H1 (cell line): ENCODE results near the gene ARHGEF12. TPM values are rescaled to one million over a fixed set of nuclear protein-coding genes. Genes with fewer than 3 reads are reported as not detected.

ENCODE experiments used
- CTCF ChIA-PET: fragments of 300-600 bp; sonication (Branson Sonifier 250); formaldehyde crosslinking; loops from one replicate; lab custom pipeline; 2021; ENCODE audit not compliant: partially characterized antibody; lab: Charles Lee
- POLR2A ChIA-PET: fragments of 300-600 bp; sonication (Branson Sonifier 250); formaldehyde crosslinking; loops from one replicate; lab custom pipeline; 2021; ENCODE audit warnings: inconsistent platforms; ENCODE audit not compliant: partially characterized antibody; lab: Charles Lee
- DNase-seq, 2 experiments: peaks; one replicate each; pipeline versions ENCODE4 v3.0.0 to v3.0.0-alpha.2; 2010 to 2022; ENCODE audit warnings: low spot score in 2 of 2, low read depth in 1 of 2, mixed read lengths in 1 of 2
- FAIRE-seq: peaks from 2 replicates; lab custom pipeline; 2011; peaks lifted over from hg19 to GRCh38; lab: Jason Lieb, UNC
- H2AFZ ChIP-seq: 2 replicates; pipeline ENCODE4 v1.8.1; 2012; ENCODE audit warnings: low read length, inconsistent platforms
- H2AK5ac ChIP-seq: 2 replicates; pipeline ENCODE4 v1.6.1; 2013; ENCODE audit warnings: low read depth, low read length
- H2BK120ac ChIP-seq: replicated peaks from 2 replicates; pipeline ENCODE3; 2013; ENCODE audit warnings: low read depth, low read length, inconsistent platforms
- H2BK12ac ChIP-seq: 2 replicates; pipeline ENCODE4 v1.6.1; 2013; ENCODE audit warnings: low read depth, low read length
- H2BK15ac ChIP-seq: 2 replicates; pipeline ENCODE4 v1.6.1; 2013; ENCODE audit warnings: low read length
- H2BK20ac ChIP-seq: 2 replicates; pipeline ENCODE4 v1.6.1; 2013; ENCODE audit warnings: low read length
- H2BK5ac ChIP-seq: 2 replicates; pipeline ENCODE4 v1.6.1; 2013; ENCODE audit warnings: low read depth, low read length
- H3K14ac ChIP-seq: 2 replicates; pipeline ENCODE4 v1.6.1; 2013; ENCODE audit warnings: inconsistent platforms; ENCODE audit not compliant: insufficient read length
- H3K18ac ChIP-seq: 2 replicates; pipeline ENCODE4 v1.6.1; 2013; ENCODE audit warnings: low read length; ENCODE audit errors: extremely low read depth
- H3K23ac ChIP-seq: 2 replicates; pipeline ENCODE4 v1.6.1; 2013; ENCODE audit warnings: inconsistent platforms; ENCODE audit not compliant: insufficient read length
- H3K23me2 ChIP-seq: 2 replicates; pipeline ENCODE4 v1.6.1; 2013; ENCODE audit warnings: low read depth, low read length
- H3K27ac ChIP-seq: 2 replicates; pipeline ENCODE4 v1.6.1; 2011; ENCODE audit warnings: low read depth, low read length, inconsistent platforms
- H3K27me3 ChIP-seq, 4 experiments: replicated peaks in 1 of 4; 1 replicate in 1 of 4; 2 replicates in 3 of 4; pipeline versions ENCODE4 v1.6.1 to v1.8.1; 2011 to 2013; ENCODE audit warnings: low read length in 3 of 4, mild to moderate bottlenecking in 3 of 4, inconsistent platforms in 2 of 4, mixed read lengths in 2 of 4, moderate library complexity in 1 of 4; ENCODE audit not compliant: control insufficient read depth in 3 of 4, insufficient read depth in 3 of 4; ENCODE audit errors: extremely low read depth in 1 of 4
- H3K36me3 ChIP-seq, 4 experiments: 2 replicates each; pipeline versions ENCODE4 v1.6.1 to v1.8.1; 2011 to 2013; ENCODE audit warnings: mild to moderate bottlenecking in 4 of 4, low read length in 3 of 4, moderate library complexity in 2 of 4, control low read depth in 1 of 4, inconsistent platforms in 1 of 4; ENCODE audit not compliant: insufficient read depth in 4 of 4, control insufficient read depth in 2 of 4
- H3K4ac ChIP-seq: replicated peaks from 2 replicates; pipeline ENCODE3; 2013; ENCODE audit warnings: low read length, low read depth, mixed read lengths, inconsistent platforms; ENCODE audit not compliant: insufficient read length
- H3K4me1 ChIP-seq, 4 experiments: replicated peaks in 1 of 4; 1 replicate in 1 of 4; 2 replicates in 3 of 4; pipeline versions ENCODE4 v1.6.1 to v1.8.1; 2011 to 2013; ENCODE audit warnings: low read length in 3 of 4, inconsistent platforms in 2 of 4, mixed read lengths in 1 of 4; ENCODE audit not compliant: insufficient read depth in 4 of 4, control insufficient read depth in 3 of 4
- H3K4me2 ChIP-seq, 2 experiments: 2 replicates each; pipeline versions ENCODE4 v1.6.1 to v1.8.1; 2011 to 2013; ENCODE audit warnings: low read depth in 2 of 2, low read length in 2 of 2, control low read depth in 1 of 2, inconsistent platforms in 1 of 2, mild to moderate bottlenecking in 1 of 2; ENCODE audit not compliant: insufficient read depth in 1 of 2
- H3K4me3 ChIP-seq, 4 experiments: fragments of 200-600, 300-600 bp in 1 of 4; sonication (generic), shearing (Covaris generic), sonication (Bioruptor Twin) in 1 of 4; 2 replicates each; pipeline versions ENCODE4 v1.5.1 to v1.8.1; 2011 to 2016; ENCODE audit warnings: low read length in 4 of 4, low read depth in 3 of 4, control low read depth in 2 of 4, inconsistent platforms in 2 of 4, mild to moderate bottlenecking in 2 of 4, mixed read lengths in 1 of 4, moderate library complexity in 1 of 4; ENCODE audit not compliant: insufficient read depth in 2 of 4; ENCODE audit errors: extremely low read depth in 1 of 4
- H3K56ac ChIP-seq: replicated peaks from 2 replicates; pipeline ENCODE3; 2013; ENCODE audit warnings: low read depth, mild to moderate bottlenecking, mixed read lengths, low read length, inconsistent platforms; ENCODE audit not compliant: insufficient read length
- H3K79me1 ChIP-seq: 2 replicates; pipeline ENCODE4 v1.6.1; 2013; ENCODE audit warnings: low read depth, low read length, control low read depth
- H3K79me2 ChIP-seq, 2 experiments: 2 replicates each; pipeline versions ENCODE4 v1.6.1 to v1.8.1; 2012 to 2013; ENCODE audit warnings: low read length in 2 of 2, mild to moderate bottlenecking in 2 of 2, inconsistent platforms in 1 of 2; ENCODE audit not compliant: insufficient read depth in 2 of 2, control insufficient read depth in 1 of 2
- H3K9ac ChIP-seq, 4 experiments: replicated peaks in 1 of 4; 1 replicate in 1 of 4; 2 replicates in 3 of 4; pipeline versions ENCODE4 v1.6.1 to v1.8.1; 2011 to 2013; ENCODE audit warnings: low read depth in 3 of 4, low read length in 3 of 4, control low read depth in 2 of 4, mild to moderate bottlenecking in 2 of 4, moderate library complexity in 2 of 4, inconsistent platforms in 1 of 4; ENCODE audit errors: extremely low read depth in 1 of 4
- H3K9me3 ChIP-seq, 2 experiments: 2 replicates each; pipeline versions ENCODE4 v1.6.1 to v1.8.1; 2012 to 2013; ENCODE audit warnings: mild to moderate bottlenecking in 2 of 2, moderate library complexity in 2 of 2, control low read depth in 1 of 2, inconsistent platforms in 1 of 2, low read depth in 1 of 2, low read length in 1 of 2, mixed read lengths in 1 of 2; ENCODE audit not compliant: insufficient read depth in 2 of 2
- H4K20me1 ChIP-seq, 2 experiments: replicated peaks in 1 of 2; 2 replicates each; pipeline versions ENCODE3 to v1.8.1; 2011 to 2013; ENCODE audit warnings: inconsistent platforms in 2 of 2, low read length in 2 of 2, mild to moderate bottlenecking in 1 of 2; ENCODE audit not compliant: insufficient read depth in 2 of 2, control insufficient read depth in 1 of 2
- H4K5ac ChIP-seq: 2 replicates; pipeline ENCODE4 v1.6.1; 2013; ENCODE audit warnings: low read length, low read depth, mixed read lengths, inconsistent platforms; ENCODE audit not compliant: insufficient read length
- H4K8ac ChIP-seq: 2 replicates; pipeline ENCODE4 v1.8.0; 2013; ENCODE audit warnings: mild to moderate bottlenecking, moderate library complexity, low read length, inconsistent platforms; ENCODE audit not compliant: insufficient read depth; ENCODE audit errors: extremely low read depth
- H4K91ac ChIP-seq: replicated peaks from 2 replicates; pipeline ENCODE3; 2013; ENCODE audit warnings: low read length, mixed read lengths, inconsistent platforms; ENCODE audit not compliant: insufficient read length
- CREB1 ChIP-seq: IDR thresholded peaks from 2 replicates; pipeline ENCODE4 v1.6.1; 2012; ENCODE audit warnings: inconsistent platforms
- NANOG ChIP-seq: IDR thresholded peaks from 2 replicates; pipeline ENCODE4 v1.6.1; 2011; ENCODE audit warnings: low read length, low read depth, mild to moderate bottlenecking, inconsistent platforms; ENCODE audit not compliant: insufficient read depth, poor library complexity, severe bottlenecking
- WGBS, 2 experiments: shearing (Covaris generic) in 1 of 2; methylation state at CpG; one replicate each; pipeline versions ENCODE4 v1.1.6 to v1.1.7; 2013 to 2015; ENCODE audit warnings: low lambda C conversion rate in 2 of 2, mixed read lengths in 2 of 2, inconsistent platforms in 1 of 2, low coverage in 1 of 2, missing lambda C conversion rate in 1 of 2; ENCODE audit not compliant: insufficient replicate concordance in 2 of 2, insufficient coverage in 1 of 2, insufficient read length in 1 of 2; ENCODE audit errors: extremely low coverage in 1 of 2, missing lambda C conversion rate in 1 of 2; 5-methylcytosine and 5-hydroxymethylcytosine counted together
- polyA plus RNA-seq, 7 experiments: library from polyadenylated mRNA; depleted of rRNA in 3 of 7; stranded (reverse) in 5 of 7; unstranded in 2 of 7; fragments of >200 nt in 5 of 7; fragments of 200-250 nt in 2 of 7; gene quantifications; 1 replicate in 5 of 7; 2 replicates in 1 of 7; 4 replicates in 1 of 7; pipeline versions ENCODE4 v1.2.1 to v1.2.3, GENCODE V29; 2011 to 2013; ENCODE audit warnings: missing spikeins in 2 of 7, mixed read lengths in 2 of 7
- total RNA-seq: library from RNA; stranded (reverse); fragmentation: NEBNext Ultra II Directional; extraction: Animal tissue kit (Norgen Biotek cat#: 25700); gene quantifications from 2 replicates; pipeline ENCODE4 v1.2.1, GENCODE V29; 2021

The ARHGEF12 gene
- total and polyA plus RNA-seq, 2 of the 8 experiments (the other 6 are each of a cell fraction or from before 2014, with no cell fraction given) = 5.1 to 33.7 TPM

DNA sequence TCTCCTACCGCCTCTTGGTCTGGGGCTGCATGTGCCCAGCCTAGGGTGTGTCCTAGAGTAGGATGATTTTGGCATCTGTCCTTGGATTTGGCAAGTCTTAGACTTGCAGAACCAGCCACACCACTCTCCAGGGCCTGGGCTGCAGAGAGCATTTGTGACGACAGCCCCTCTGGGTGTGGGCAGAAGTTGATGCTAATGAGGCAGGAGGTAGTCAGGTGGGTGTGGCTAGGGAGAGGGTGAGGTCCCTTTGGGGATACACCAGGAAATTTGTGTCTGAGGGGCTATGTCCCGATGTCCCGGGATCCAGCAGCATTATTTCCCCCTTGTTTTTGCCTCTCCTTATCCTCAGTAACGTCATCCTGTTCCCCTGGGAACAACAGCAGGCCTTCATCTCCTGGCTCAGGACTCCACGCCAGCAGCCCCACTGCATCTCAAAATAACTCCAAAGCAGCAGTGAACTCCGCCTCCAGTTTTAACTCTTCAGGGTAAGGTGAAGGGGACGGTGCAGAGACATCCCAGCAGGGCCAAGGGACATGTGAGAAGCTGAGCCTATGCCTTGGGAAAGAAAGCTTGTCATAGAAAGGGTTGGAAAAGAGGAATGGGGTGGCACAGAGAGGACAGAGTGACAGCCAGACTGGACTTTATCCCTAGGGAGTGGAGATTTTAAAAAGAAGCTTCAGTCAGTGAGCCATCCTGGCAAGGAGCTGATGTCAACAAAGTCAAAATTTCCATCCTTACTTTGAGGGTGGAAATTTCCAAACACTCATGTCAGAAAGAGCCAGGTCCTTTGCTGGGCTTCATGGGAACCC is 19.1 kb upstream of the ARHGEF12 start:
- WGBS, 2 experiments = 43% methylated on average over 8 of the region's 8 CpGs; no CpG with 5 or more reads in 1 of the 2 experiments
- peak overlapping the region; percentile 59; the same call in 1 of the 2 replicates for H2AFZ ChIP-seq
- no peaks in the 10 kb centered on the region for H3K23me2 ChIP-seq
- FAIRE-seq = peak; percentile 66
- H2BK5ac ChIP-seq = peak overlapping the region; percentile 82; the same call in 1 of the 2 replicates
- H3K4me3 ChIP-seq = peak overlapping the region in 3 of 4 experiments; percentile 7 to 40 (median 15); a peak in 4 of 8 replicates
- no peaks in the 10 kb centered on the region for H3K79me1 ChIP-seq
- peak overlapping the region; percentile 1 for H4K91ac ChIP-seq
- no peaks in the 10 kb centered on the region for H4K20me1 ChIP-seq
- POLR2A ChIA-PET = no interaction called here
- no peak overlapping the region for H4K5ac ChIP-seq
- H3K27ac ChIP-seq = no peak overlapping the region; the same call in 1 of the 2 replicates
- no peak for TF ChIP-seq NANOG
- TF ChIP-seq CREB1 = peak; percentile 42; the same call in 1 of the 2 replicates
- TF ChIP-seq, all 59 proteins: peak for 1
- H2BK15ac ChIP-seq = peak overlapping the region; percentile 93; the same call in 1 of the 2 replicates
- no peaks in the 10 kb centered on the region for H3K9me3 ChIP-seq
- H4K8ac ChIP-seq = no peak overlapping the region
- H2AK5ac ChIP-seq = no peak overlapping the region
- CTCF ChIA-PET = interaction anchor here (0.6 to 31.5 kb wide), 12 partner anchors 8 to 88 kb away, joined by 3 to 1412 read pairs (median 4); partner anchors contain the start of gene POU2F3
- H3K4me1 ChIP-seq = peaks cover 0 to 7% (median 6%) of the 10 kb centered on the region in 4 experiments
- no peak overlapping the region for H3K23ac ChIP-seq
- no peak overlapping the region for H3K9ac ChIP-seq
- no peak overlapping the region for H3K14ac ChIP-seq
- peak overlapping the region; percentile 52 to 64 for H3K4me2 ChIP-seq
- H2BK20ac ChIP-seq = peak overlapping the region; percentile 95
- H3K36me3 ChIP-seq = no peaks in the 10 kb centered on the region
- no peak for DNase-seq
- H2BK12ac ChIP-seq = no peak overlapping the region
- H3K4ac ChIP-seq = peak overlapping the region; percentile 87
- no peak overlapping the region for H3K56ac ChIP-seq
- H3K18ac ChIP-seq = peak overlapping the region; percentile 64; the same call in 1 of the 2 replicates
- no peaks in the 10 kb centered on the region for H3K27me3 ChIP-seq
- H3K79me2 ChIP-seq = no peaks in the 10 kb centered on the region
- H2BK120ac ChIP-seq = peak overlapping the region; percentile 55
